Measurements from ENCODE around the gene GGT6.

DNA sequence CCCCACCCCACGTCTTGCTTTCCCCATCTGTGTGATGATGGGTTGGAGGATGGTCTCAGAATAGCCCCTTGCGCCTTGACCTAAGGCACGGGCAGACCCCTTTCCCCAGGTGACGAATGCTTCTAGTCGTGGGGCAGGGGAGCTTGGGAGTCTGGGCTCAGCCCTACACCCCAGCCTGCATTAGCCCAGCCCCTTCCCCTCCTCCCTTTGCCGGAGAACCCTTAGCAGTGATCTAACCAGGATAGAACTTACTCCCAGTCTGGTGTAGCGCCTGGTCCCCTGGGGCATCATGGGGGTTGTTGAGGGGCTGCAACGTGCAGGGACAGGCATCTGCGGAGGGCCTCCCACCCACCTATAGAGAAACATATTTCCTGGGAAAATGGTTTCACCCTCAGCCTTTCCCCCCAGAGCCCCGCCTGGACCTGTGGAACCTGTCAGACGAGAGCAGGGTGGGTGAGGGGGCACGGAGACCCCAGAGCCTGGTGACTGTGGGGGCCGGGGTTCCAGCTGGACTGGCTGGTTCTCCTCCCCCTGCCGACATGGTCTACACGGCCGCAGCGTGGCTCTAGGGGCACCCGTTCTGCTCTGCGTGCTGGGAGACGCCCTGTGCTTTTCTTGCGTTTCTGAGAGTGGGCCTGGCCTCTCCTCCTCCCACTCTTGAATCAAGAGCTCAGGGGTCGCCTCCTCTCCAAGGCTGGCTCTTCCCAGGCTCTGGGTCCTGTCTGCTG lies 28.7 kb upstream of the GGT6 start:
- TF ChIP-seq, protein P1, sequence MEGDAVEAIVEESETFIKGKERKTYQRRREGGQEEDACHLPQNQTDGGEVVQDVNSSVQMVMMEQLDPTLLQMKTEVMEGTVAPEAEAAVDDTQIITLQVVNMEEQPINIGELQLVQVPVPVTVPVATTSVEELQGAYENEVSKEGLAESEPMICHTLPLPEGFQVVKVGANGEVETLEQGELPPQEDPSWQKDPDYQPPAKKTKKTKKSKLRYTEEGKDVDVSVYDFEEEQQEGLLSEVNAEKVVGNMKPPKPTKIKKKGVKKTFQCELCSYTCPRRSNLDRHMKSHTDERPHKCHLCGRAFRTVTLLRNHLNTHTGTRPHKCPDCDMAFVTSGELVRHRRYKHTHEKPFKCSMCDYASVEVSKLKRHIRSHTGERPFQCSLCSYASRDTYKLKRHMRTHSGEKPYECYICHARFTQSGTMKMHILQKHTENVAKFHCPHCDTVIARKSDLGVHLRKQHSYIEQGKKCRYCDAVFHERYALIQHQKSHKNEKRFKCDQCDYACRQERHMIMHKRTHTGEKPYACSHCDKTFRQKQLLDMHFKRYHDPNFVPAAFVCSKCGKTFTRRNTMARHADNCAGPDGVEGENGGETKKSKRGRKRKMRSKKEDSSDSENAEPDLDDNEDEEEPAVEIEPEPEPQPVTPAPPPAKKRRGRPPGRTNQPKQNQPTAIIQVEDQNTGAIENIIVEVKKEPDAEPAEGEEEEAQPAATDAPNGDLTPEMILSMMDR (conservative IDR thresholded peaks at IDR 0.05), result no peak
- TF ChIP-seq EZH2 (IDR thresholded peaks at IDR 0.05; ENCODE audit: low read depth), result no peak
